SU-DHL-6 (cell line): Measurements from ENCODE around the gene NFAT5.

ENCODE experiments used
- H2AFZ ChIP-seq: fragments of 200-600 bp; sonication (generic); 2 replicates; pipeline ENCODE4 v1.6.1; 2014; ENCODE audit warnings: low read depth, mild to moderate bottlenecking, moderate library complexity, mixed read lengths, antibody characterized with exemption, low read length; ENCODE audit not compliant: severe bottlenecking
- H3F3A ChIP-seq: fragments of 200-600 bp; shearing (Covaris generic); 2 replicates; pipeline ENCODE4 v1.6.0; 2016; ENCODE audit warnings: antibody characterized with exemption, mild to moderate bottlenecking; ENCODE audit not compliant: insufficient read depth
- H3K27ac ChIP-seq: fragments of 200-600 bp; sonication (generic); 2 replicates; pipeline ENCODE4 v1.5.1; 2016; ENCODE audit warnings: low read depth, mild to moderate bottlenecking, low read length, moderate library complexity, mixed read lengths
- H3K27me3 ChIP-seq: fragments of 200-600 bp; sonication (generic), shearing (Covaris generic); 2 replicates; pipeline ENCODE4 v1.6.0; 2014; ENCODE audit warnings: mild to moderate bottlenecking, low read length
- H3K36me3 ChIP-seq: fragments of 200-600 bp; sonication (generic); 2 replicates; pipeline ENCODE4 v1.6.1; 2014; ENCODE audit warnings: mild to moderate bottlenecking, low read length, mixed read lengths
- H3K4me2 ChIP-seq: fragments of 300-600, 200-600 bp; shearing (Covaris generic), sonication (generic); 2 replicates; pipeline ENCODE4 v1.6.0; 2014; ENCODE audit warnings: low read length, low read depth, mild to moderate bottlenecking; ENCODE audit not compliant: poor library complexity, severe bottlenecking
- H3K4me3 ChIP-seq: fragments of 200-600 bp; sonication (generic); 2 replicates; pipeline ENCODE4 v1.5.1; 2014; ENCODE audit warnings: antibody characterized with exemption, low read length, mild to moderate bottlenecking, mixed read lengths; ENCODE audit not compliant: insufficient read depth, poor library complexity, severe bottlenecking
- H3K79me2 ChIP-seq: fragments of 200-600 bp; sonication (generic); 2 replicates; pipeline ENCODE4 v1.6.1; 2014; ENCODE audit warnings: mild to moderate bottlenecking, low read length, moderate library complexity; ENCODE audit not compliant: insufficient read depth
- H3K9ac ChIP-seq: fragments of 200-600 bp; sonication (generic); 2 replicates; pipeline ENCODE4 v1.7.0; 2014; ENCODE audit warnings: mild to moderate bottlenecking, low read length
- H3K9me2 ChIP-seq: fragments of 200-600 bp; sonication (generic); replicated peaks from 2 replicates; pipeline ENCODE4 v1.6.1; 2014; ENCODE audit warnings: low read length; ENCODE audit not compliant: insufficient read depth
- H3K9me3 ChIP-seq: fragments of 200-600 bp; sonication (generic); 2 replicates; pipeline ENCODE4 v1.6.1; 2014; ENCODE audit warnings: low read length, mixed read lengths; ENCODE audit not compliant: insufficient read depth
- H4K20me1 ChIP-seq: fragments of 200-600 bp; sonication (generic); 2 replicates; pipeline ENCODE4 v1.6.1; 2014; ENCODE audit warnings: low read depth, mild to moderate bottlenecking, antibody characterized with exemption, low read length, moderate library complexity, mixed read lengths
- CTCF ChIP-seq: fragments of 200-600 bp; sonication (generic); IDR thresholded peaks from one replicate; pipeline ENCODE4 v1.5.1; 2017; ENCODE audit warnings: antibody characterized with exemption, mild to moderate bottlenecking, low read length, moderate library complexity; ENCODE audit not compliant: insufficient read depth, poor library complexity, severe bottlenecking
- EZH2phosphoT487 ChIP-seq: fragments of 200-600 bp; sonication (generic), shearing (Covaris generic); conservative IDR thresholded peaks from 2 replicates; pipeline ENCODE4 v1.6.1; 2018; ENCODE audit warnings: mild to moderate bottlenecking, antibody characterized with exemption, low read length, moderate library complexity, mixed read lengths

NFAT5 gene

GRCh38 chr16:69706256-69706974 is 140.6 kb downstream of the NFAT5 start:
- Histone ChIP-seq H3K36me3 (no peaks in the 10 kb centered on the region), H3K27me3 (no peaks in the 10 kb centered on the region), H2AFZ (no peak overlapping the region), H3K9me3 (no peaks in the 10 kb centered on the region), H3K27ac (no peak overlapping the region), H3F3A (no peaks in the 10 kb centered on the region; the same call in 1 of the 2 replicates), H3K4me2 (no peak overlapping the region), H3K9ac (no peak overlapping the region), H3K9me2 (no peaks in the 10 kb centered on the region), H3K4me3 (no peak overlapping the region), H4K20me1 (no peaks in the 10 kb centered on the region), H3K79me2 (no peaks in the 10 kb centered on the region)
- TF ChIP-seq EZH2phosphoT487: no peak
- TF ChIP-seq CTCF: no peak

GRCh38 chr16:69706975-69707340 is 141.2 kb downstream of the NFAT5 start:
- Histone ChIP-seq H3K9ac (no peak overlapping the region), H3K4me2 (no peak overlapping the region), H2AFZ (no peak overlapping the region), H3K79me2 (no peaks in the 10 kb centered on the region), H3K27ac (no peak overlapping the region), H3K9me3 (no peaks in the 10 kb centered on the region), H3K9me2 (no peaks in the 10 kb centered on the region), H3K27me3 (no peaks in the 10 kb centered on the region), H3K4me3 (no peak overlapping the region), H4K20me1 (no peaks in the 10 kb centered on the region), H3K36me3 (no peaks in the 10 kb centered on the region), H3F3A (no peaks in the 10 kb centered on the region; the same call in 1 of the 2 replicates)
- TF ChIP-seq EZH2phosphoT487 (no peak), CTCF (no peak)

- no peak overlapping the region for H2AFZ ChIP-seq
- H3K36me3 ChIP-seq: no peaks in the 10 kb centered on the region
- H3F3A ChIP-seq: no peaks in the 10 kb centered on the region
Observed at GRCh38 chr16:69707920-69708683, 142.3 kb downstream of the NFAT5 start.

More at GRCh38 chr16:69707920-69708683, 142.3 kb downstream of the NFAT5 start:
- H3K4me2 ChIP-seq: no peak overlapping the region
- no peak overlapping the region for H3K9ac ChIP-seq
- H3K9me3 ChIP-seq: no peaks in the 10 kb centered on the region
- no peak overlapping the region for H3K4me3 ChIP-seq
- TF ChIP-seq CTCF (no peak), EZH2phosphoT487 (no peak)
- H3K79me2 ChIP-seq: no peaks in the 10 kb centered on the region
- H3K27ac ChIP-seq: no peak overlapping the region
- no peaks in the 10 kb centered on the region for H3K27me3 ChIP-seq
- H3K9me2 ChIP-seq: no peaks in the 10 kb centered on the region
- H4K20me1 ChIP-seq: no peaks in the 10 kb centered on the region
